Spleen (tissue), 7 donors: ENCODE results near the gene FAM47E.

Experiments used
- CTCF ChIP-seq, 11 experiments: fragments of 200-600 bp in 7 of 11; fragments of 450-650 bp in 4 of 11; sonication (generic) in 4 of 11; IDR thresholded peaks in 8 of 11; conservative IDR thresholded peaks in 3 of 11; 1 replicate in 7 of 11; 2 replicates in 4 of 11; pipeline versions ENCODE4 v1.4.0 to v1.8.0; 2016 to 2021; ENCODE audit warnings: antibody characterized with exemption in 11 of 11, inconsistent platforms in 4 of 11, mild to moderate bottlenecking in 1 of 11
- POLR2A ChIP-seq, 3 donors: fragments of 450-650 bp; IDR thresholded peaks; one replicate each; pipeline ENCODE4 v1.5.1; 2017; ENCODE audit warnings: antibody characterized with exemption in 3 of 3, mild to moderate bottlenecking in 1 of 3
- POLR2AphosphoS5 ChIP-seq, 3 donors: sonication (generic); formaldehyde crosslinking; IDR thresholded peaks; one replicate each; pipeline ENCODE4 v1.5.1; 2017; ENCODE audit warnings: antibody characterized with exemption in 3 of 3
- donor health status: DM: no; HTN: no; CAD: no; lungs with moderate emphysema.
- donor health status: DM: no; HTN: no; CAD: no.
- donor health status: DM: no; HTN: no; CAD: no.

- no peak for TF ChIP-seq POLR2A (IDR thresholded peaks at IDR 0.05)
- TF ChIP-seq CTCF (IDR thresholded peaks at IDR 0.05 in 8 of 11, conservative IDR thresholded peaks at IDR 0.05 in 3 of 11): no peak
- TF ChIP-seq POLR2AphosphoS5 (IDR thresholded peaks at IDR 0.05): no peak
These were observed 75.0 kb downstream of the FAM47E start for GRCh38 chr4:76326515-76326914.
